Sigmoid colon (tissue), 4 donors: ENCODE measurements around the gene ZBTB47.

Experiments used
- EP300 ChIP-seq, 4 donors: sonication (generic); formaldehyde crosslinking; IDR thresholded peaks; one replicate each; pipeline ENCODE4 v1.6.1; 2017; ENCODE audit warnings: antibody characterized with exemption in 4 of 4
- TF ChIP-seq, protein P1 (sequence below), 4 experiments: fragments of 450-650 bp in 3 of 4; fragments of 200-600 bp in 1 of 4; IDR thresholded peaks; one replicate each; pipeline ENCODE4 v1.5.1; 2016 to 2019; ENCODE audit warnings: antibody characterized with exemption in 4 of 4, mild to moderate bottlenecking in 3 of 4, moderate library complexity in 2 of 4

DNA sequence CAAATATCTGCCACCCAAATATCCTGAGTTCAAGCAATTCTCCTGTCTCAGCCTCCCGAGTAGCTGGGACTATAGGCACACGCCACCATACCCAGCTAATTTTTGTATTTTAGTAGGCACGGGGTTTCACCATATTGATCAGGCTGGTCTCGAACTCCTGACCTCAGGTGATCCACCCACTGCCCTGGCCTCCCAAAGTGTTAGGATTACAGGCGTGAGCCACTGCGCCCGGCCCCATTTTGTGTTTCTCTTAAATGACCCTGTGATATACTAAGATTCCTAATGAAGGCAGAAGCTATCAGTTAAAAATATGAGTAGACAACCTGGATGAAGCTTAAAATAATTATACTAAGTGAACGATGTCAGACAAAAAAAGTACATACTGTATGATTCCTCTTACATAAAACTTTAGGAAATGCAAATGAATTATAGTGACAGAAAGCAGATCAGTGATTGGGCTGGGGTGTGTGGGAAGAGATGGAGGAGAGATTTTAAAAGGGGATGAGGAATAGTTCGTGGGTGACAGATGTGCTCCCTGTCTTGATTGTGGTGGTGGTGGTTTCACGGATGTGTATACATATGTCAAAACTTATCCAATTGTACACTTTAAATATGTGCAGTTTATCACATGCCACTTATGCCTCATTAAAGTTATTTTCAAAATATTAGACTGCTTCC is 28.0 kb downstream of the ZBTB47 start:
- TF ChIP-seq, protein P1, sequence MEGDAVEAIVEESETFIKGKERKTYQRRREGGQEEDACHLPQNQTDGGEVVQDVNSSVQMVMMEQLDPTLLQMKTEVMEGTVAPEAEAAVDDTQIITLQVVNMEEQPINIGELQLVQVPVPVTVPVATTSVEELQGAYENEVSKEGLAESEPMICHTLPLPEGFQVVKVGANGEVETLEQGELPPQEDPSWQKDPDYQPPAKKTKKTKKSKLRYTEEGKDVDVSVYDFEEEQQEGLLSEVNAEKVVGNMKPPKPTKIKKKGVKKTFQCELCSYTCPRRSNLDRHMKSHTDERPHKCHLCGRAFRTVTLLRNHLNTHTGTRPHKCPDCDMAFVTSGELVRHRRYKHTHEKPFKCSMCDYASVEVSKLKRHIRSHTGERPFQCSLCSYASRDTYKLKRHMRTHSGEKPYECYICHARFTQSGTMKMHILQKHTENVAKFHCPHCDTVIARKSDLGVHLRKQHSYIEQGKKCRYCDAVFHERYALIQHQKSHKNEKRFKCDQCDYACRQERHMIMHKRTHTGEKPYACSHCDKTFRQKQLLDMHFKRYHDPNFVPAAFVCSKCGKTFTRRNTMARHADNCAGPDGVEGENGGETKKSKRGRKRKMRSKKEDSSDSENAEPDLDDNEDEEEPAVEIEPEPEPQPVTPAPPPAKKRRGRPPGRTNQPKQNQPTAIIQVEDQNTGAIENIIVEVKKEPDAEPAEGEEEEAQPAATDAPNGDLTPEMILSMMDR (IDR thresholded peaks at IDR 0.05) = no peak
- no peak for TF ChIP-seq EP300 (IDR thresholded peaks at IDR 0.05)
